GM23338 (cell line): ENCODE measurements around the gene TBRG4. TPM values are rescaled to one million over a fixed set of nuclear protein-coding genes. Genes with fewer than 3 reads are reported as not detected.

Experiments used
- ATAC-seq: fragments of 200-7000 bp; cut with Tn5 transposase; 3 replicates; pipeline ENCODE4 v1.9.1; 2020
- DNase-seq: peaks from one replicate; pipeline ENCODE4 v3.0.0-alpha.2; 2015; ENCODE audit warnings: low spot score
- H2AFZ ChIP-seq: fragments of 200-600 bp; sonication (generic); 2 replicates; pipeline ENCODE4 v1.8.0; 2016; ENCODE audit warnings: antibody characterized with exemption, mild to moderate bottlenecking, moderate library complexity
- H3F3A ChIP-seq: fragments of 200-600 bp; sonication (generic); replicated peaks from 2 replicates; pipeline ENCODE4 v1.8.0; 2017; ENCODE audit warnings: antibody characterized with exemption, mixed run types, low read depth
- H3K27ac ChIP-seq: fragments of 200-600 bp; sonication (generic); 2 replicates; pipeline ENCODE4 v1.6.1; 2016; ENCODE audit warnings: low read depth
- H3K27me3 ChIP-seq: fragments of 200-600 bp; sonication (generic); 2 replicates; pipeline ENCODE4 v1.8.0; 2016; ENCODE audit warnings: mild to moderate bottlenecking, mixed run types, moderate library complexity; ENCODE audit not compliant: insufficient read depth
- H3K36me3 ChIP-seq: fragments of 200-600 bp; sonication (generic); 2 replicates; pipeline ENCODE4 v1.8.0; 2016; ENCODE audit warnings: mild to moderate bottlenecking; ENCODE audit not compliant: insufficient read depth
- H3K4me1 ChIP-seq: fragments of 200-600 bp; sonication (generic); 2 replicates; pipeline ENCODE4 v1.8.0; 2016; ENCODE audit warnings: mild to moderate bottlenecking, moderate library complexity; ENCODE audit not compliant: insufficient read depth
- H3K4me2 ChIP-seq: fragments of 200-600 bp; sonication (generic); 2 replicates; pipeline ENCODE4 v1.7.1; 2017; ENCODE audit warnings: mixed run types
- H3K4me3 ChIP-seq: fragments of 200-600 bp; sonication (generic); 2 replicates; pipeline ENCODE4 v1.6.1; 2016; ENCODE audit warnings: mixed run types
- H3K79me2 ChIP-seq: fragments of 200-600 bp; sonication (generic); replicated peaks from 2 replicates; pipeline ENCODE4 v1.8.0; 2017; ENCODE audit warnings: mild to moderate bottlenecking; ENCODE audit not compliant: insufficient read depth
- H3K9me2 ChIP-seq: fragments of 200-600 bp; sonication (generic); 2 replicates; pipeline ENCODE4 v1.8.0; 2017; ENCODE audit not compliant: insufficient read depth
- H4K20me1 ChIP-seq: fragments of 200-600 bp; sonication (generic); replicated peaks from 2 replicates; pipeline ENCODE4 v1.8.0; 2017; ENCODE audit warnings: mild to moderate bottlenecking; ENCODE audit not compliant: insufficient read depth
- H3K27ac Mint-ChIP-seq: 2 replicates; pipeline ENCODE4 v1.8.0; 2020; ENCODE audit warnings: inconsistent platforms, mild to moderate bottlenecking, moderate library complexity, mixed read lengths
- H3K27me3 Mint-ChIP-seq: 3 replicates; pipeline ENCODE4 v1.8.0; 2022; ENCODE audit warnings: low read depth, mild to moderate bottlenecking, moderate library complexity, mixed read lengths, inconsistent platforms; ENCODE audit not compliant: insufficient read depth, poor library complexity
- H3K36me3 Mint-ChIP-seq: 3 replicates; pipeline ENCODE4 v1.8.0; 2021; ENCODE audit warnings: low read depth, mild to moderate bottlenecking, inconsistent platforms, moderate library complexity, mixed read lengths
- H3K4me1 Mint-ChIP-seq: 3 replicates; pipeline ENCODE4 v1.8.0; 2020; ENCODE audit warnings: mild to moderate bottlenecking, inconsistent platforms, mixed read lengths
- H3K4me3 Mint-ChIP-seq: 3 replicates; pipeline ENCODE4 v1.8.0; 2021; ENCODE audit warnings: moderate library complexity, mild to moderate bottlenecking, inconsistent platforms, mixed read lengths
- H3K9me3 Mint-ChIP-seq: 3 replicates; pipeline ENCODE4 v1.8.0; 2020; ENCODE audit warnings: moderate library complexity, mild to moderate bottlenecking, inconsistent platforms, mixed read lengths
- CREB1 ChIP-seq: fragments of 250-450 bp; sonication (Bioruptor Pico); IDR thresholded peaks from 2 replicates; pipeline ENCODE4 v1.5.0; 2020; ENCODE audit warnings: low read depth, mild to moderate bottlenecking, moderate library complexity
- ETS1 ChIP-seq: IDR thresholded peaks from 2 replicates; pipeline ENCODE4 v1.6.1; 2016; ENCODE audit warnings: antibody characterized with exemption
- EZH2 ChIP-seq: fragments of 200-600 bp; sonication (generic); IDR thresholded peaks from one replicate; pipeline ENCODE4 v1.8.0; 2017; ENCODE audit warnings: antibody characterized with exemption, mild to moderate bottlenecking, low read depth; ENCODE audit not compliant: unreplicated experiment
- EZH2phosphoT487 ChIP-seq: fragments of 200-600 bp; sonication (generic); IDR thresholded peaks from one replicate; pipeline ENCODE4 v1.8.1; 2018; ENCODE audit warnings: antibody characterized with exemption; ENCODE audit not compliant: unreplicated experiment
- JUNB ChIP-seq: IDR thresholded peaks from one replicate; pipeline ENCODE4 v1.6.1; 2016; ENCODE audit warnings: antibody characterized with exemption; ENCODE audit not compliant: unreplicated experiment
- NANOG ChIP-seq: IDR thresholded peaks from 2 replicates; pipeline ENCODE4 v1.6.1; 2016; ENCODE audit warnings: antibody characterized with exemption, borderline replicate concordance
- POLR2AphosphoS5 ChIP-seq: IDR thresholded peaks from 2 replicates; pipeline ENCODE4 v1.6.1; 2016; ENCODE audit warnings: antibody characterized with exemption, low read depth
- STAT1 ChIP-seq: IDR thresholded peaks from one replicate; pipeline ENCODE4 v1.6.1; 2016; ENCODE audit warnings: antibody characterized with exemption; ENCODE audit not compliant: unreplicated experiment
- ZNF114 ChIP-seq: fragments of 250-450 bp; sonication (Bioruptor Pico); IDR thresholded peaks from 2 replicates; pipeline ENCODE4 v1.5.0; 2020; ENCODE audit warnings: mild to moderate bottlenecking, moderate library complexity
- ZNF331 ChIP-seq: fragments of 250-450 bp; sonication (Bioruptor Pico); IDR thresholded peaks from 2 replicates; pipeline ENCODE4 v1.5.0; 2020; ENCODE audit warnings: low read depth, mild to moderate bottlenecking, moderate library complexity
- polyA plus RNA-seq: library from polyadenylated mRNA; unstranded; fragments of >200 nt; fragmentation: Nextera tagmentation; extraction: Ambion mirVana; gene quantifications from 2 replicates; pipeline ENCODE4 v1.2.1, GENCODE V29; 2016
- total RNA-seq: library from RNA; depleted of rRNA; stranded (reverse); fragments of >200 nt; shearing (Covaris generic); gene quantifications from 2 replicates; pipeline ENCODE4 v1.2.3, GENCODE V29; 2014
- TF ChIP-seq, protein P1 (sequence below): IDR thresholded peaks from one replicate; pipeline ENCODE4 v1.6.1; 2018; ENCODE audit warnings: antibody characterized with exemption; ENCODE audit not compliant: unreplicated experiment
- TF ChIP-seq, protein P2 (sequence below), 2 experiments: fragments of 200-600 bp in 1 of 2; sonication (generic) in 1 of 2; conservative IDR thresholded peaks; 2 replicates each; pipeline versions ENCODE4 v1.5.1 to v1.6.1; 2016 to 2017; ENCODE audit warnings: antibody characterized with exemption in 2 of 2, low read depth in 2 of 2, mild to moderate bottlenecking in 2 of 2, moderate library complexity in 1 of 2

TBRG4 gene
- total and polyA plus RNA-seq, 2 experiments from 2014 or later = 72.5 to 162 TPM

- peak within 1 kb of the TSS; percentile 96 for H2AFZ ChIP-seq
- H3K36me3 ChIP-seq = no peaks in the 10 kb centered on the region
- H3K27ac Mint-ChIP-seq = no peak within 1 kb of the TSS
- H3K36me3 Mint-ChIP-seq = no peaks in the 10 kb centered on the region
- H3K4me1 Mint-ChIP-seq = peaks cover 10% of the 10 kb centered on the region
- H3K27me3 ChIP-seq = 0 out of 2 replicates have a peak, but pooled peaks cover 6% of the 10 kb centered on the region
- no peaks in the 10 kb centered on the region for H3K79me2 ChIP-seq
- peaks cover 15% of the 10 kb centered on the region; the same call in 1 of the 2 replicates for H3K4me1 ChIP-seq
- H3K4me2 ChIP-seq = peak within 1 kb of the TSS; percentile 86
- 0 out of 2 replicates have a peak, but pooled peaks cover 11% of the 10 kb centered on the region for H3F3A ChIP-seq
- peak within 1 kb of the TSS; percentile 83 for H3K4me3 ChIP-seq
- H3K27ac ChIP-seq = no peak within 1 kb of the TSS
- H3K9me3 Mint-ChIP-seq = no peaks in the 10 kb centered on the region; the same call in 2 of the 3 replicates
- peaks cover 30% of the 10 kb centered on the region for H3K27me3 Mint-ChIP-seq
- ATAC-seq (peak; percentile 71), DNase-seq (peak; percentile 53)
- TF ChIP-seq JUNB (no peak), STAT1 (no peak), EZH2 (no peak), CREB1 (peak; percentile 86)
- H3K4me3 Mint-ChIP-seq = peak within 1 kb of the TSS; percentile 74
- H3K9me2 ChIP-seq = no peaks in the 10 kb centered on the region
- no peaks in the 10 kb centered on the region for H4K20me1 ChIP-seq
These were observed 22.6 kb downstream of the TBRG4 start, which contains the start of gene NACAD for GRCh38 chr7:45088821-45089340. Gene NACAD (minus strand): TSS chr7:45088969. CDS start chr7:45088894, 75 bp downstream.

GRCh38 chr7:45088146-45088701 is 23.3 kb downstream of the TBRG4 start:
- peak overlapping the region; percentile 96 for H2AFZ ChIP-seq
- Mint-ChIP-seq H3K27me3 (peaks cover 30% of the 10 kb centered on the region), H3K9me3 (no peaks in the 10 kb centered on the region; the same call in 2 of the 3 replicates), H3K36me3 (no peaks in the 10 kb centered on the region), H3K4me3 (peak overlapping the region; percentile 65), H3K4me1 (peaks cover 10% of the 10 kb centered on the region), H3K27ac (no peak overlapping the region)
- H3K9me2 ChIP-seq = no peaks in the 10 kb centered on the region
- H3K36me3 ChIP-seq = no peaks in the 10 kb centered on the region
- H3K27ac ChIP-seq = no peak overlapping the region
- H3K27me3 ChIP-seq = 0 out of 2 replicates have a peak, but pooled peaks cover 6% of the 10 kb centered on the region
- peak overlapping the region; percentile 83 for H3K4me3 ChIP-seq
- peaks cover 14% of the 10 kb centered on the region; the same call in 1 of the 2 replicates for H3K4me1 ChIP-seq
- no peaks in the 10 kb centered on the region for H3K79me2 ChIP-seq
- H4K20me1 ChIP-seq = no peaks in the 10 kb centered on the region
- peak; percentile 4 for ATAC-seq
- peak; percentile 56 for DNase-seq
- H3K4me2 ChIP-seq = peak overlapping the region; percentile 86
- H3F3A ChIP-seq = 0 out of 2 replicates have a peak, but pooled peaks cover 11% of the 10 kb centered on the region
- TF ChIP-seq, protein P1, sequence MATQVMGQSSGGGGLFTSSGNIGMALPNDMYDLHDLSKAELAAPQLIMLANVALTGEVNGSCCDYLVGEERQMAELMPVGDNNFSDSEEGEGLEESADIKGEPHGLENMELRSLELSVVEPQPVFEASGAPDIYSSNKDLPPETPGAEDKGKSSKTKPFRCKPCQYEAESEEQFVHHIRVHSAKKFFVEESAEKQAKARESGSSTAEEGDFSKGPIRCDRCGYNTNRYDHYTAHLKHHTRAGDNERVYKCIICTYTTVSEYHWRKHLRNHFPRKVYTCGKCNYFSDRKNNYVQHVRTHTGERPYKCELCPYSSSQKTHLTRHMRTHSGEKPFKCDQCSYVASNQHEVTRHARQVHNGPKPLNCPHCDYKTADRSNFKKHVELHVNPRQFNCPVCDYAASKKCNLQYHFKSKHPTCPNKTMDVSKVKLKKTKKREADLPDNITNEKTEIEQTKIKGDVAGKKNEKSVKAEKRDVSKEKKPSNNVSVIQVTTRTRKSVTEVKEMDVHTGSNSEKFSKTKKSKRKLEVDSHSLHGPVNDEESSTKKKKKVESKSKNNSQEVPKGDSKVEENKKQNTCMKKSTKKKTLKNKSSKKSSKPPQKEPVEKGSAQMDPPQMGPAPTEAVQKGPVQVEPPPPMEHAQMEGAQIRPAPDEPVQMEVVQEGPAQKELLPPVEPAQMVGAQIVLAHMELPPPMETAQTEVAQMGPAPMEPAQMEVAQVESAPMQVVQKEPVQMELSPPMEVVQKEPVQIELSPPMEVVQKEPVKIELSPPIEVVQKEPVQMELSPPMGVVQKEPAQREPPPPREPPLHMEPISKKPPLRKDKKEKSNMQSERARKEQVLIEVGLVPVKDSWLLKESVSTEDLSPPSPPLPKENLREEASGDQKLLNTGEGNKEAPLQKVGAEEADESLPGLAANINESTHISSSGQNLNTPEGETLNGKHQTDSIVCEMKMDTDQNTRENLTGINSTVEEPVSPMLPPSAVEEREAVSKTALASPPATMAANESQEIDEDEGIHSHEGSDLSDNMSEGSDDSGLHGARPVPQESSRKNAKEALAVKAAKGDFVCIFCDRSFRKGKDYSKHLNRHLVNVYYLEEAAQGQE = no peak
- TF ChIP-seq ZNF331 (CRISPR knock-in tag) (no peak), STAT1 (no peak), CREB1 (no peak), EZH2 (no peak), POLR2AphosphoS5 (no peak), JUNB (no peak), NANOG (no peak), ZNF114 (CRISPR knock-in tag) (no peak), ETS1 (no peak), EZH2phosphoT487 (no peak)
- TF ChIP-seq, protein P2, sequence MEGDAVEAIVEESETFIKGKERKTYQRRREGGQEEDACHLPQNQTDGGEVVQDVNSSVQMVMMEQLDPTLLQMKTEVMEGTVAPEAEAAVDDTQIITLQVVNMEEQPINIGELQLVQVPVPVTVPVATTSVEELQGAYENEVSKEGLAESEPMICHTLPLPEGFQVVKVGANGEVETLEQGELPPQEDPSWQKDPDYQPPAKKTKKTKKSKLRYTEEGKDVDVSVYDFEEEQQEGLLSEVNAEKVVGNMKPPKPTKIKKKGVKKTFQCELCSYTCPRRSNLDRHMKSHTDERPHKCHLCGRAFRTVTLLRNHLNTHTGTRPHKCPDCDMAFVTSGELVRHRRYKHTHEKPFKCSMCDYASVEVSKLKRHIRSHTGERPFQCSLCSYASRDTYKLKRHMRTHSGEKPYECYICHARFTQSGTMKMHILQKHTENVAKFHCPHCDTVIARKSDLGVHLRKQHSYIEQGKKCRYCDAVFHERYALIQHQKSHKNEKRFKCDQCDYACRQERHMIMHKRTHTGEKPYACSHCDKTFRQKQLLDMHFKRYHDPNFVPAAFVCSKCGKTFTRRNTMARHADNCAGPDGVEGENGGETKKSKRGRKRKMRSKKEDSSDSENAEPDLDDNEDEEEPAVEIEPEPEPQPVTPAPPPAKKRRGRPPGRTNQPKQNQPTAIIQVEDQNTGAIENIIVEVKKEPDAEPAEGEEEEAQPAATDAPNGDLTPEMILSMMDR (conservative IDR thresholded peaks at IDR 0.05; ENCODE audit: low read depth in 2 of 2) = no peak
